SK-N-SH (cell line): ENCODE measurements around the gene LRMDA.

Experiments used
- CHD2 ChIP-seq: fragments of 150-350 bp; IDR thresholded peaks from 2 replicates; pipeline ENCODE4 v1.6.1; 2018; ENCODE audit warnings: low read length; ENCODE audit not compliant: partially characterized antibody
- CTCF ChIP-seq: fragments of 200-600 bp; sonication (generic); IDR thresholded peaks from 2 replicates; pipeline ENCODE4 v1.6.1; 2017; ENCODE audit warnings: antibody characterized with exemption, mild to moderate bottlenecking, moderate library complexity
- EP300 ChIP-seq, 2 experiments: IDR thresholded peaks; 2 replicates each; pipeline versions ENCODE4 v1.4.0 to v1.6.1; 2012; ENCODE audit warnings: borderline replicate concordance in 1 of 2, low read depth in 1 of 2, low read length in 1 of 2
- GABPA ChIP-seq: IDR thresholded peaks from 2 replicates; pipeline ENCODE4 v1.4.0; 2012; ENCODE audit warnings: low read depth, mild to moderate bottlenecking
- GATA2 ChIP-seq: sonication (generic); formaldehyde crosslinking; IDR thresholded peaks from 2 replicates; pipeline ENCODE4 v1.5.0; 2020; ENCODE audit warnings: mild to moderate bottlenecking, missing genetic modification reagents
- RFX5 ChIP-seq: IDR thresholded peaks from 2 replicates; pipeline ENCODE4 v1.6.1; 2012; ENCODE audit warnings: mild to moderate bottlenecking, improper control_type of control experiment, low read length
- RXRA ChIP-seq: IDR thresholded peaks from 2 replicates; pipeline ENCODE4 v1.4.0; 2012; ENCODE audit warnings: low read depth, mild to moderate bottlenecking, borderline replicate concordance
- YY1 ChIP-seq: IDR thresholded peaks from 2 replicates; pipeline ENCODE4 v1.4.0; 2012; ENCODE audit warnings: low read depth, mild to moderate bottlenecking
- TF ChIP-seq, protein P1 (sequence below): IDR thresholded peaks from 2 replicates; pipeline ENCODE4 v1.4.0; 2012; ENCODE audit warnings: low read depth
- TF ChIP-seq, protein P2 (sequence below): IDR thresholded peaks from 2 replicates; pipeline ENCODE4 v1.6.1; 2012; ENCODE audit warnings: mild to moderate bottlenecking, low read depth, low read length, moderate library complexity

GRCh38 chr10:76001019-76001418 lies 569.6 kb downstream of the LRMDA start:
- TF ChIP-seq GABPA, result no peak
- TF ChIP-seq RFX5, result no peak
- no peak for TF ChIP-seq CTCF
- TF ChIP-seq GATA2 (CRISPR knock-in tag), result no peak
- TF ChIP-seq EP300 (IDR thresholded peaks at IDR 0.05; ENCODE audit: borderline replicate concordance in 1 of 2, low read depth in 1 of 2, low read length in 1 of 2), result no peak
- TF ChIP-seq, protein P1, sequence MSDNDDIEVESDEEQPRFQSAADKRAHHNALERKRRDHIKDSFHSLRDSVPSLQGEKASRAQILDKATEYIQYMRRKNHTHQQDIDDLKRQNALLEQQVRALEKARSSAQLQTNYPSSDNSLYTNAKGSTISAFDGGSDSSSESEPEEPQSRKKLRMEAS, result no peak
- TF ChIP-seq, protein P2, sequence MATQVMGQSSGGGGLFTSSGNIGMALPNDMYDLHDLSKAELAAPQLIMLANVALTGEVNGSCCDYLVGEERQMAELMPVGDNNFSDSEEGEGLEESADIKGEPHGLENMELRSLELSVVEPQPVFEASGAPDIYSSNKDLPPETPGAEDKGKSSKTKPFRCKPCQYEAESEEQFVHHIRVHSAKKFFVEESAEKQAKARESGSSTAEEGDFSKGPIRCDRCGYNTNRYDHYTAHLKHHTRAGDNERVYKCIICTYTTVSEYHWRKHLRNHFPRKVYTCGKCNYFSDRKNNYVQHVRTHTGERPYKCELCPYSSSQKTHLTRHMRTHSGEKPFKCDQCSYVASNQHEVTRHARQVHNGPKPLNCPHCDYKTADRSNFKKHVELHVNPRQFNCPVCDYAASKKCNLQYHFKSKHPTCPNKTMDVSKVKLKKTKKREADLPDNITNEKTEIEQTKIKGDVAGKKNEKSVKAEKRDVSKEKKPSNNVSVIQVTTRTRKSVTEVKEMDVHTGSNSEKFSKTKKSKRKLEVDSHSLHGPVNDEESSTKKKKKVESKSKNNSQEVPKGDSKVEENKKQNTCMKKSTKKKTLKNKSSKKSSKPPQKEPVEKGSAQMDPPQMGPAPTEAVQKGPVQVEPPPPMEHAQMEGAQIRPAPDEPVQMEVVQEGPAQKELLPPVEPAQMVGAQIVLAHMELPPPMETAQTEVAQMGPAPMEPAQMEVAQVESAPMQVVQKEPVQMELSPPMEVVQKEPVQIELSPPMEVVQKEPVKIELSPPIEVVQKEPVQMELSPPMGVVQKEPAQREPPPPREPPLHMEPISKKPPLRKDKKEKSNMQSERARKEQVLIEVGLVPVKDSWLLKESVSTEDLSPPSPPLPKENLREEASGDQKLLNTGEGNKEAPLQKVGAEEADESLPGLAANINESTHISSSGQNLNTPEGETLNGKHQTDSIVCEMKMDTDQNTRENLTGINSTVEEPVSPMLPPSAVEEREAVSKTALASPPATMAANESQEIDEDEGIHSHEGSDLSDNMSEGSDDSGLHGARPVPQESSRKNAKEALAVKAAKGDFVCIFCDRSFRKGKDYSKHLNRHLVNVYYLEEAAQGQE, result no peak
- TF ChIP-seq CHD2, result no peak
- no peak for TF ChIP-seq YY1
- TF ChIP-seq RXRA, result no peak
